Loucy (cell line): ENCODE measurements around the gene CFAP43.

Source experiments
- EZH2phosphoT487 ChIP-seq: fragments of 200-600 bp; IDR thresholded peaks from 2 replicates; pipeline ENCODE4 v1.6.1; 2018; ENCODE audit warnings: antibody characterized with exemption, mild to moderate bottlenecking, moderate library complexity, borderline replicate concordance
- TF ChIP-seq, protein P1 (sequence below): fragments of 200-600 bp; sonication (generic); conservative IDR thresholded peaks from 2 replicates; pipeline ENCODE4 v1.5.1; 2014; ENCODE audit warnings: mild to moderate bottlenecking, antibody characterized with exemption, low read length

DNA sequence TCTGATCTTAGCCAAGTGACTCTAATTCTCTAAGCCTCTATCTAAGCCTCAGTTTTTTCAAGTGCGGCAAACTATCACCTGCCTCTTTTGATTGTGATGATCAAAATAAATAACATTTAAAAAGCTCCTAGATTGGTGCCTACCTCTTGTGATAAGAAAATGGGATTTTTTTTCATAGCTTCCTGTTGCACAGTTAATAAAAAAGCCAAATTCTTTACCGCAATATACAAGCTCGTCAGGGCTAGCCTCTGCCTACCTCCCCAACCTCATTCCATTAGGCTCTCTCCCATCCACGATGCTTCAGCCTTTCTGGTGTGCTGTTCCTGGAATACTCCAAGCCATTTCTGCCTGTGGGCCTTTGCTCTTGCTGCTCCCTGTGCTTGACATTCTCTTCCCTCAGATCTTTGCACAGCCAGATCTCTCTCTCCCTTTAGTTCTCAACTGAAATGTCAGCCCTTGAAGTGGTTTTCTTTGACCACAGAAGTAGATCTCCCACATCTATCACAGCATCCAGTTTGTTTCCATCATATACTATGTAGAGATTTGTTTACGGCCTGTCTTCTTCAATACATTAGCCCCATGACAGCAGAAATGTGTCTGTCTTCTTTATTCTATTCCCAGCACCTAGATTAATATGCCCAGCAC is 61.4 kb downstream of the CFAP43 start:
- TF ChIP-seq, protein P1, sequence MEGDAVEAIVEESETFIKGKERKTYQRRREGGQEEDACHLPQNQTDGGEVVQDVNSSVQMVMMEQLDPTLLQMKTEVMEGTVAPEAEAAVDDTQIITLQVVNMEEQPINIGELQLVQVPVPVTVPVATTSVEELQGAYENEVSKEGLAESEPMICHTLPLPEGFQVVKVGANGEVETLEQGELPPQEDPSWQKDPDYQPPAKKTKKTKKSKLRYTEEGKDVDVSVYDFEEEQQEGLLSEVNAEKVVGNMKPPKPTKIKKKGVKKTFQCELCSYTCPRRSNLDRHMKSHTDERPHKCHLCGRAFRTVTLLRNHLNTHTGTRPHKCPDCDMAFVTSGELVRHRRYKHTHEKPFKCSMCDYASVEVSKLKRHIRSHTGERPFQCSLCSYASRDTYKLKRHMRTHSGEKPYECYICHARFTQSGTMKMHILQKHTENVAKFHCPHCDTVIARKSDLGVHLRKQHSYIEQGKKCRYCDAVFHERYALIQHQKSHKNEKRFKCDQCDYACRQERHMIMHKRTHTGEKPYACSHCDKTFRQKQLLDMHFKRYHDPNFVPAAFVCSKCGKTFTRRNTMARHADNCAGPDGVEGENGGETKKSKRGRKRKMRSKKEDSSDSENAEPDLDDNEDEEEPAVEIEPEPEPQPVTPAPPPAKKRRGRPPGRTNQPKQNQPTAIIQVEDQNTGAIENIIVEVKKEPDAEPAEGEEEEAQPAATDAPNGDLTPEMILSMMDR, result no peak
- no peak for TF ChIP-seq EZH2phosphoT487
